ENCODE results near the gene GABRB1.

Gene GABRB1

GRCh38 chr4:47053485-47053884, 22.1 kb downstream of the GABRB1 start:
- no peaks in the 10 kb centered on the region for H3K36me3 ChIP-seq
- H3K27me3 ChIP-seq, result no peaks in the 10 kb centered on the region
- no peaks in the 10 kb centered on the region for H3K9me3 ChIP-seq
- no peak for TF ChIP-seq CTCF (IDR thresholded peaks at IDR 0.05; ENCODE audit: low read depth, low read length)
- H3K4me1 ChIP-seq, result no peaks in the 10 kb centered on the region
- H3K4me3 ChIP-seq (ENCODE audit: low read depth, low read length), result no peak overlapping the region
- no peak for DNase-seq

GRCh38 chr4:47054130-47054529, 22.8 kb downstream of the GABRB1 start:
- H3K4me3 ChIP-seq (ENCODE audit: low read depth, low read length), result no peak overlapping the region
- H3K36me3 ChIP-seq, result no peaks in the 10 kb centered on the region
- H3K4me1 ChIP-seq, result no peaks in the 10 kb centered on the region
- no peaks in the 10 kb centered on the region for H3K27me3 ChIP-seq
- TF ChIP-seq CTCF (IDR thresholded peaks at IDR 0.05; ENCODE audit: low read depth, low read length), result no peak
- no peaks in the 10 kb centered on the region for H3K9me3 ChIP-seq
- no peak for DNase-seq

- Histone ChIP-seq H3K4me1 (no peaks in the 10 kb centered on the region), H3K4me3 (ENCODE audit: low read depth, low read length) (no peak overlapping the region), H3K27me3 (no peaks in the 10 kb centered on the region), H3K9me3 (no peaks in the 10 kb centered on the region), H3K36me3 (no peaks in the 10 kb centered on the region)
- DNase-seq, result no peak
- no peak for TF ChIP-seq CTCF (IDR thresholded peaks at IDR 0.05; ENCODE audit: low read depth, low read length)
Measured at GRCh38 chr4:47057991-47058390, 26.6 kb downstream of the GABRB1 start.

GRCh38 chr4:47060561-47060960, 29.2 kb downstream of the GABRB1 start:
- Histone ChIP-seq H3K4me3 (ENCODE audit: low read depth, low read length) (no peak overlapping the region), H3K9me3 (no peaks in the 10 kb centered on the region), H3K36me3 (no peaks in the 10 kb centered on the region), H3K27me3 (no peaks in the 10 kb centered on the region), H3K4me1 (no peaks in the 10 kb centered on the region)
- no peak for TF ChIP-seq CTCF (IDR thresholded peaks at IDR 0.05; ENCODE audit: low read depth, low read length)
- DNase-seq, result no peak

- Histone ChIP-seq H3K9me3 (no peaks in the 10 kb centered on the region), H3K4me1 (no peaks in the 10 kb centered on the region), H3K27me3 (no peaks in the 10 kb centered on the region), H3K4me3 (ENCODE audit: low read depth, low read length) (no peak overlapping the region), H3K36me3 (no peaks in the 10 kb centered on the region)
- no peak for DNase-seq
- no peak for TF ChIP-seq CTCF (IDR thresholded peaks at IDR 0.05; ENCODE audit: low read depth, low read length)
Measured at GRCh38 chr4:47061435-47061834, 30.1 kb downstream of the GABRB1 start.

- DNase-seq, result no peak
- Histone ChIP-seq H3K4me3 (ENCODE audit: low read depth, low read length) (no peak overlapping the region), H3K4me1 (no peaks in the 10 kb centered on the region), H3K9me3 (no peaks in the 10 kb centered on the region), H3K36me3 (no peaks in the 10 kb centered on the region), H3K27me3 (no peaks in the 10 kb centered on the region; the same call in 1 of the 2 replicates)
- TF ChIP-seq CTCF (IDR thresholded peaks at IDR 0.05; ENCODE audit: low read depth, low read length), result no peak
Measured at GRCh38 chr4:47065051-47065481, 33.7 kb downstream of the GABRB1 start.

Data from BE2C (cell line).